SK-N-SH (cell line): ENCODE measurements around the gene CFAP20. TPM values are rescaled to one million over a fixed set of nuclear protein-coding genes. Genes with fewer than 3 reads are reported as not detected.

Source experiments
- CTCF ChIA-PET: fragments of 300-600, 350-600 bp; formaldehyde crosslinking; extraction: SDS; loops from one replicate; lab custom pipeline; 2021; lab: Yijun Ruan, JAX
- POLR2A ChIA-PET: fragments of 350-600 bp; sonication (Branson Sonifier 250); formaldehyde crosslinking; extraction: SDS; loops from one replicate; lab custom pipeline; 2020; ENCODE audit warnings: antibody characterized with exemption, inconsistent platforms; lab: Yijun Ruan, JAX
- DNase-seq: peaks from one replicate; pipeline ENCODE4 v3.0.0; 2012
- H2AFZ ChIP-seq: fragments of 200-600 bp; sonication (generic); 2 replicates; pipeline ENCODE4 v1.8.1; 2016; ENCODE audit warnings: antibody characterized with exemption, mild to moderate bottlenecking, low read depth
- H3F3A ChIP-seq: fragments of 200-600 bp; sonication (generic); replicated peaks from 2 replicates; pipeline ENCODE3; 2016; ENCODE audit warnings: antibody characterized with exemption, mild to moderate bottlenecking; ENCODE audit not compliant: insufficient read depth
- H3K27ac ChIP-seq, 2 experiments: fragments of 200-500 bp in 1 of 2; fragments of 200-600 bp in 1 of 2; sonication (Bioruptor generic) in 1 of 2; sonication (generic), shearing (Covaris generic) in 1 of 2; 2 replicates each; pipeline versions ENCODE4 v1.5.1 to v1.6.1; 2014 to 2016; ENCODE audit warnings: low read depth in 2 of 2, inconsistent platforms in 1 of 2, low read length in 1 of 2, mild to moderate bottlenecking in 1 of 2, mixed read lengths in 1 of 2
- H3K27me3 ChIP-seq: fragments of 200-600 bp; sonication (generic), shearing (Covaris generic); 2 replicates; pipeline ENCODE4 v1.6.1; 2016; ENCODE audit warnings: mixed run types; ENCODE audit not compliant: insufficient read depth
- H3K36me3 ChIP-seq, 2 experiments: fragments of 200-500 bp in 1 of 2; fragments of 200-600 bp in 1 of 2; sonication (Bioruptor generic) in 1 of 2; sonication (generic) in 1 of 2; replicated peaks in 1 of 2; 2 replicates each; pipeline versions ENCODE3 to v1.5.1; 2014 to 2016; ENCODE audit warnings: low read length in 1 of 2, mild to moderate bottlenecking in 1 of 2; ENCODE audit not compliant: insufficient read depth in 2 of 2, control insufficient read depth in 1 of 2
- H3K4me1 ChIP-seq, 2 experiments: fragments of 200-500 bp in 1 of 2; fragments of 200-600 bp in 1 of 2; sonication (Bioruptor generic) in 1 of 2; sonication (generic), shearing (Covaris generic) in 1 of 2; 2 replicates each; pipeline versions ENCODE4 v1.5.1 to v1.6.1; 2014 to 2016; ENCODE audit warnings: low read depth in 1 of 2, low read length in 1 of 2, mixed run types in 1 of 2; ENCODE audit not compliant: insufficient read depth in 2 of 2, control insufficient read depth in 1 of 2
- H3K4me2 ChIP-seq: fragments of 200-600 bp; sonication (generic), shearing (Covaris generic); 2 replicates; pipeline ENCODE4 v1.6.1; 2017; ENCODE audit warnings: mixed run types
- H3K4me3 ChIP-seq, 2 experiments: fragments of 200-500 bp in 1 of 2; fragments of 200-600 bp in 1 of 2; sonication (Bioruptor generic) in 1 of 2; sonication (generic), shearing (Covaris generic) in 1 of 2; 2 replicates each; pipeline versions ENCODE4 v1.5.1 to v1.8.1; 2014 to 2016; ENCODE audit warnings: low read depth in 2 of 2, inconsistent platforms in 1 of 2, low read length in 1 of 2, mild to moderate bottlenecking in 1 of 2, mixed read lengths in 1 of 2, moderate library complexity in 1 of 2
- H3K79me2 ChIP-seq: fragments of 200-600 bp; sonication (generic); 2 replicates; pipeline ENCODE4 v1.8.1; 2017; ENCODE audit warnings: mild to moderate bottlenecking; ENCODE audit not compliant: insufficient read depth
- H3K9ac ChIP-seq: fragments of 200-600 bp; sonication (generic); 2 replicates; pipeline ENCODE4 v1.6.1; 2017; ENCODE audit warnings: mixed run types
- H3K9me2 ChIP-seq: fragments of 200-600 bp; sonication (generic); 2 replicates; pipeline ENCODE4 v1.6.1; 2017; ENCODE audit warnings: mixed run types
- H3K9me3 ChIP-seq: fragments of 200-600 bp; sonication (generic); 2 replicates; pipeline ENCODE4 v1.6.1; 2017; ENCODE audit warnings: mixed run types, mild to moderate bottlenecking, moderate library complexity
- H4K20me1 ChIP-seq: fragments of 200-600 bp; sonication (generic); 2 replicates; pipeline ENCODE4 v1.6.1; 2017; ENCODE audit warnings: mild to moderate bottlenecking, mixed run types; ENCODE audit not compliant: insufficient read depth
- EZH2phosphoT487 ChIP-seq: fragments of 200-600 bp; sonication (generic); IDR thresholded peaks from 2 replicates; pipeline ENCODE4 v1.6.1; 2017; ENCODE audit warnings: low read depth, mixed run types, mild to moderate bottlenecking, antibody characterized with exemption, moderate library complexity, borderline replicate concordance
- FOXJ3 ChIP-seq: sonication (generic); formaldehyde crosslinking; IDR thresholded peaks from 2 replicates; pipeline ENCODE4 v1.5.1; 2020; ENCODE audit warnings: mild to moderate bottlenecking, missing genetic modification reagents
- GABPA ChIP-seq: IDR thresholded peaks from 2 replicates; pipeline ENCODE4 v1.4.0; 2012; ENCODE audit warnings: low read depth, mild to moderate bottlenecking
- JUND ChIP-seq: IDR thresholded peaks from 2 replicates; pipeline ENCODE4 v1.4.0; 2012
- MEF2A ChIP-seq: IDR thresholded peaks from 2 replicates; pipeline ENCODE4 v1.4.0; 2012; ENCODE audit warnings: low read depth, borderline replicate concordance
- NRF1 ChIP-seq: IDR thresholded peaks from 2 replicates; pipeline ENCODE4 v1.6.1; 2012; ENCODE audit warnings: low read depth, mild to moderate bottlenecking, low read length
- RCOR1 ChIP-seq: fragments of 150-350 bp; IDR thresholded peaks from 2 replicates; pipeline ENCODE4 v1.6.1; 2017; ENCODE audit warnings: antibody characterized with exemption, low read length
- RFX5 ChIP-seq: IDR thresholded peaks from 2 replicates; pipeline ENCODE4 v1.6.1; 2012; ENCODE audit warnings: mild to moderate bottlenecking, improper control_type of control experiment, low read length
- TCF12 ChIP-seq: IDR thresholded peaks from 2 replicates; pipeline ENCODE4 v1.4.0; 2012
- YY1 ChIP-seq: IDR thresholded peaks from 2 replicates; pipeline ENCODE4 v1.4.0; 2012; ENCODE audit warnings: low read depth, mild to moderate bottlenecking
- WGBS: methylation state at CpG from one replicate; pipeline ENCODE4 v1.1.6; 2017; ENCODE audit warnings: low lambda C conversion rate; 5-methylcytosine and 5-hydroxymethylcytosine counted together
- polyA plus RNA-seq, 3 experiments: library from polyadenylated mRNA; depleted of rRNA; stranded (reverse); fragments of >200 nt; gene quantifications; 2 replicates each; pipeline ENCODE4 v1.2.3, GENCODE V29; 2012
- TF ChIP-seq, protein P1 (sequence below): fragments of 150-350 bp; IDR thresholded peaks from 2 replicates; pipeline ENCODE4 v1.6.1; 2017; ENCODE audit warnings: antibody characterized with exemption, low read length, low read depth, borderline replicate concordance
- TF ChIP-seq, protein P2 (sequence below): IDR thresholded peaks from 2 replicates; pipeline ENCODE4 v1.4.0; 2012; ENCODE audit warnings: low read depth, borderline replicate concordance
- TF ChIP-seq, protein P3 (sequence below): IDR thresholded peaks from 2 replicates; pipeline ENCODE4 v1.4.0; 2012; ENCODE audit warnings: low read depth, borderline replicate concordance

CFAP20 gene
- polyA plus RNA-seq, 1 of the 3 experiments (the other 2 are of a cell fraction): 61.6 TPM

DNA sequence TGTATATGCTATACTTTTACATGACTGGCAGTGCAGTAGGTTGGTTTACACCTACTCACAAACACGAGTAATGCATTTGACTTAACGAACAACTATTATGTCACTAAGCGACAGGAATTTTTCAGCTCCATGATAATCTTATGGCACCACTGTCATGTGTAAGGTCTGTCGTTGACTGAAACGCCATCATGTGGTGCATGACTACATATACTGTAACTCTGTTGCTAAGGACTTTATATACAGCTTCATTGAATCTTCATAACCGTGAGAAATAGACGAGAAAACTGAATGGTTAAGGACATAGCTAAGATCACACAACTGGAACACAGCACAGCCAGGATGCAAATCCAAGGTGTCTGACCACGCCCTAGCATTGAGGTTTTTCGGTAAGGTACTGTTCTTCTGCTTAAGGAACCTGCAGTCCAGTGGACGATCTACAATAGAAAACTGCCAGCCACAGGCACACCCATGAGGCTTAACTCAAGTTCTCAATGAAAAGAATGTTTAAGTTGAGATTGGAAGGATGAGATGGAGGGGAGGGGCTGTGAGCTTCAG is 3.3 kb downstream of the CFAP20 start (continued):
- TF ChIP-seq MEF2A: no peak
- TF ChIP-seq, protein P1, sequence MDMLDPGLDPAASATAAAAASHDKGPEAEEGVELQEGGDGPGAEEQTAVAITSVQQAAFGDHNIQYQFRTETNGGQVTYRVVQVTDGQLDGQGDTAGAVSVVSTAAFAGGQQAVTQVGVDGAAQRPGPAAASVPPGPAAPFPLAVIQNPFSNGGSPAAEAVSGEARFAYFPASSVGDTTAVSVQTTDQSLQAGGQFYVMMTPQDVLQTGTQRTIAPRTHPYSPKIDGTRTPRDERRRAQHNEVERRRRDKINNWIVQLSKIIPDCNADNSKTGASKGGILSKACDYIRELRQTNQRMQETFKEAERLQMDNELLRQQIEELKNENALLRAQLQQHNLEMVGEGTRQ: no peak
- TF ChIP-seq, protein P2, sequence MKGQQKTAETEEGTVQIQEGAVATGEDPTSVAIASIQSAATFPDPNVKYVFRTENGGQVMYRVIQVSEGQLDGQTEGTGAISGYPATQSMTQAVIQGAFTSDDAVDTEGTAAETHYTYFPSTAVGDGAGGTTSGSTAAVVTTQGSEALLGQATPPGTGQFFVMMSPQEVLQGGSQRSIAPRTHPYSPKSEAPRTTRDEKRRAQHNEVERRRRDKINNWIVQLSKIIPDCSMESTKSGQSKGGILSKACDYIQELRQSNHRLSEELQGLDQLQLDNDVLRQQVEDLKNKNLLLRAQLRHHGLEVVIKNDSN: no peak
- TF ChIP-seq, protein P3, sequence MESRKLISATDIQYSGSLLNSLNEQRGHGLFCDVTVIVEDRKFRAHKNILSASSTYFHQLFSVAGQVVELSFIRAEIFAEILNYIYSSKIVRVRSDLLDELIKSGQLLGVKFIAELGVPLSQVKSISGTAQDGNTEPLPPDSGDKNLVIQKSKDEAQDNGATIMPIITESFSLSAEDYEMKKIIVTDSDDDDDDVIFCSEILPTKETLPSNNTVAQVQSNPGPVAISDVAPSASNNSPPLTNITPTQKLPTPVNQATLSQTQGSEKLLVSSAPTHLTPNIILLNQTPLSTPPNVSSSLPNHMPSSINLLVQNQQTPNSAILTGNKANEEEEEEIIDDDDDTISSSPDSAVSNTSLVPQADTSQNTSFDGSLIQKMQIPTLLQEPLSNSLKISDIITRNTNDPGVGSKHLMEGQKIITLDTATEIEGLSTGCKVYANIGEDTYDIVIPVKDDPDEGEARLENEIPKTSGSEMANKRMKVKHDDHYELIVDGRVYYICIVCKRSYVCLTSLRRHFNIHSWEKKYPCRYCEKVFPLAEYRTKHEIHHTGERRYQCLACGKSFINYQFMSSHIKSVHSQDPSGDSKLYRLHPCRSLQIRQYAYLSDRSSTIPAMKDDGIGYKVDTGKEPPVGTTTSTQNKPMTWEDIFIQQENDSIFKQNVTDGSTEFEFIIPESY: no peak
- TF ChIP-seq RCOR1: no peak
- no peak for TF ChIP-seq RFX5
- TF ChIP-seq EZH2phosphoT487: no peak
- no peak for TF ChIP-seq FOXJ3 (CRISPR knock-in tag)

DNA sequence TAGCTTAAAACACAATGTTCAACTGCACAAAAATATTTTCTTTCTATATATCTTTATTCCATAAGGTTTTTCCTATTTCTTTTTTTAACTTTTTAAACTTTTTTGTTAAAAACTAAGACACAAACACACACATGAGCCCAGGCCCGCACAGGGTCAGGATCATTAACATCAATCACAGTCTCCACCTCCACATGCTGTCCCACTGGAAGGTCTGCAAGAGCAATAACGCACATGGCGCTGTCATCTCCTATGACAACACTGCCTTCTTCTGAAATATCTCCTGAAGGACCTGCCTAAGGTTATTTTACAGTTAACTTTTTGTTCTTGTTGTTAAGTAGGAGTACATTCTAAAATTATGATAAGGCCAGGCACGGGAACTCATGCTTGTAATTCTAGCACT is 4.1 kb downstream of the CFAP20 start:
- Histone ChIP-seq H3K9ac (no peak overlapping the region), H3K79me2 (peaks cover 87% of the 10 kb centered on the region), H3F3A (peaks cover 11% of the 10 kb centered on the region), H3K4me3 (no peak overlapping the region), H4K20me1 (peaks cover 78% of the 10 kb centered on the region), H3K27ac (no peak overlapping the region), H3K9me3 (no peaks in the 10 kb centered on the region), H3K9me2 (no peaks in the 10 kb centered on the region), H3K4me1 (peaks cover 33 to 56% of the 10 kb centered on the region in 2 experiments), H3K36me3 (no peaks in the 10 kb centered on the region), H2AFZ (no peak overlapping the region), H3K4me2 (no peak overlapping the region), H3K27me3 (no peaks in the 10 kb centered on the region)
- no peak for DNase-seq
- 84% methylated on average over 4 of the region's 4 CpGs for WGBS
- TF ChIP-seq YY1 (no peak), NRF1 (no peak), TCF12 (no peak), GABPA (no peak), EZH2phosphoT487 (no peak), FOXJ3 (CRISPR knock-in tag) (no peak), RCOR1 (no peak), JUND (no peak)
- ChIA-PET CTCF (interaction anchor here (0.6 to 6.5 kb wide), 7 partner anchors 91 to 615 kb away, joined by 3 to 91 read pairs (median 8); partner anchors contain the start of gene MMP15), POLR2A (no interaction called here)
